Astrocyte (in vitro differentiated cells and primary cell): ENCODE results near the gene DRC7.

ENCODE experiments used
- EZH2 ChIP-seq: IDR thresholded peaks from 2 replicates; pipeline ENCODE4 v1.6.1; 2012; ENCODE audit warnings: mild to moderate bottlenecking, low read length, inconsistent platforms; ENCODE audit not compliant: insufficient read depth
- TF ChIP-seq, protein P1 (sequence below): IDR thresholded peaks from 2 replicates; pipeline ENCODE4 v1.5.1; 2011; ENCODE audit warnings: low read depth, mild to moderate bottlenecking, inconsistent platforms, low read length, moderate library complexity; ENCODE audit not compliant: insufficient read depth

DNA sequence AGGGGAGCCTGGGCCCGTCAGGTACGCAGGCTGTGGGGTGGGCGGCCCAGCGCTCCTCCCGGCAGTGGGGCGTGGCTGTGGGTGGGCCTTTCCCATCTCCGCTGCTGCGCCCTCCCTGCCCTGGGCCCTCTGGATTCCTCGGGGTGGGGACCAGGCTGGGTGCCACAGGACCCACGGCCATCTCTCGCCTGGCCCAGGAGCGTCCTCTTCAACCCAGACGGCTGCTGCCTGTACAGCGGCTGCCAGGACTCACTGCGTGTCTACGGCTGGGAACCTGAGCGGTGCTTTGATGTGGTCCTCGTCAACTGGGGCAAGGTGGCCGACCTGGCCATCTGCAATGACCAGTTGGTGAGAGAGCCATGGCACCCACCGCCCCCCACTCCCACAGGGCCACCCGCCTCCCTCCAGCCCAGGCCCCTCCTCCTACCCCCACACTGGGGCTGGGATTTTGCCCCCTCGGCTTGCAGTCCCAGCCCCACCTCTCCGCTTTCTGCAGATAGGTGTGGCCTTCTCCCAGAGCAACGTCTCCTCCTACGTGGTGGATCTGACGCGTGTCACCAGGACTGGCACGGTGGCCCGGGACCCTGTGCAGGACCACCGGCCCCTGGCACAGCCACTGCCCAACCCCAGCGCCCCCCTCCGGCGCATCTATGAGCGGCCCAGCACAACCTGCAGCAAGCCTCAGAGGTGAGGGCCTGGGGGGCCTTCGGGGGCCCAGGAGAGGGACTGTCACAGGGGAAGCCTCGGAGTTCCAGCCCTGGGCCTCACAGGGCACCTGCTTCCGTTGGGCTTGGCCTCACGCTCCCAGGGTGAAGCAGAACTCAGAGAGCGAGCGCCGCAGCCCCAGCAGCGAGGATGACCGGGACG is 58.2 kb downstream of the DRC7 start:
- TF ChIP-seq, protein P1, sequence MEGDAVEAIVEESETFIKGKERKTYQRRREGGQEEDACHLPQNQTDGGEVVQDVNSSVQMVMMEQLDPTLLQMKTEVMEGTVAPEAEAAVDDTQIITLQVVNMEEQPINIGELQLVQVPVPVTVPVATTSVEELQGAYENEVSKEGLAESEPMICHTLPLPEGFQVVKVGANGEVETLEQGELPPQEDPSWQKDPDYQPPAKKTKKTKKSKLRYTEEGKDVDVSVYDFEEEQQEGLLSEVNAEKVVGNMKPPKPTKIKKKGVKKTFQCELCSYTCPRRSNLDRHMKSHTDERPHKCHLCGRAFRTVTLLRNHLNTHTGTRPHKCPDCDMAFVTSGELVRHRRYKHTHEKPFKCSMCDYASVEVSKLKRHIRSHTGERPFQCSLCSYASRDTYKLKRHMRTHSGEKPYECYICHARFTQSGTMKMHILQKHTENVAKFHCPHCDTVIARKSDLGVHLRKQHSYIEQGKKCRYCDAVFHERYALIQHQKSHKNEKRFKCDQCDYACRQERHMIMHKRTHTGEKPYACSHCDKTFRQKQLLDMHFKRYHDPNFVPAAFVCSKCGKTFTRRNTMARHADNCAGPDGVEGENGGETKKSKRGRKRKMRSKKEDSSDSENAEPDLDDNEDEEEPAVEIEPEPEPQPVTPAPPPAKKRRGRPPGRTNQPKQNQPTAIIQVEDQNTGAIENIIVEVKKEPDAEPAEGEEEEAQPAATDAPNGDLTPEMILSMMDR = no peak
- TF ChIP-seq EZH2 = no peak
